SJSA1 (cell line): ENCODE measurements around the gene MAST4. TPM values are rescaled to one million over a fixed set of nuclear protein-coding genes. Genes with fewer than 3 reads are reported as not detected.
"Not testable (repeated sequence)": the region's sequence is repeated elsewhere in the genome, so short reads cannot be mapped to it uniquely, and the experiment has no call there.

ENCODE experiments used
- DNase-seq, 2 experiments: peaks; one replicate each; pipeline ENCODE4 v3.0.0-alpha.2; 2015 to 2020; ENCODE audit warnings: low spot score in 2 of 2, low read depth in 1 of 2
- H3K27ac ChIP-seq: fragments of 250-450 bp; sonication (Bioruptor Pico); 2 replicates; pipeline ENCODE4 v1.5.1; 2020; ENCODE audit warnings: mild to moderate bottlenecking, moderate library complexity
- H3K27me3 ChIP-seq: fragments of 250-450 bp; sonication (Bioruptor Pico); replicated peaks from 2 replicates; pipeline ENCODE4 v1.5.1; 2020; ENCODE audit warnings: mild to moderate bottlenecking, moderate library complexity
- H3K36me3 ChIP-seq: fragments of 250-450 bp; sonication (Bioruptor Pico); 2 replicates; pipeline ENCODE4 v1.5.1; 2020; ENCODE audit warnings: mild to moderate bottlenecking
- H3K4me1 ChIP-seq: fragments of 250-450 bp; sonication (Bioruptor Pico); replicated peaks from 2 replicates; pipeline ENCODE4 v1.6.1; 2021; ENCODE audit warnings: mild to moderate bottlenecking
- H3K4me3 ChIP-seq: fragments of 250-450 bp; sonication (Bioruptor Pico); 2 replicates; pipeline ENCODE4 v1.5.1; 2020; ENCODE audit warnings: mild to moderate bottlenecking
- H3K9me3 ChIP-seq: fragments of 250-450 bp; sonication (Bioruptor Pico); replicated peaks from 2 replicates; pipeline ENCODE4 v1.5.1; 2020; ENCODE audit warnings: mild to moderate bottlenecking
- total RNA-seq: library from RNA; depleted of rRNA; stranded (reverse); fragments of >200 nt; shearing (Covaris generic); gene quantifications from 2 replicates; pipeline ENCODE4 v1.2.3, GENCODE V29; 2014

The MAST4 gene
- total RNA-seq, 1 experiment from 2014 or later: 2.3 TPM

GRCh38 chr5:66739951-66740350 is 143.8 kb downstream of the MAST4 start:
- Histone ChIP-seq H3K36me3 (no peaks in the 10 kb centered on the region), H3K9me3 (no peaks in the 10 kb centered on the region), H3K27ac (no peak overlapping the region), H3K4me1 (no peaks in the 10 kb centered on the region), H3K4me3 (no peak overlapping the region), H3K27me3 (no peaks in the 10 kb centered on the region)
- DNase-seq: no peak

GRCh38 chr5:66741394-66741793 is 145.2 kb downstream of the MAST4 start:
- no peaks in the 10 kb centered on the region for H3K9me3 ChIP-seq
- no peaks in the 10 kb centered on the region for H3K27me3 ChIP-seq
- H3K4me3 ChIP-seq: no peak overlapping the region
- H3K36me3 ChIP-seq: no peaks in the 10 kb centered on the region
- H3K27ac ChIP-seq: no peak overlapping the region
- no peaks in the 10 kb centered on the region for H3K4me1 ChIP-seq
- DNase-seq: no peak

- H3K4me3 ChIP-seq: no peak overlapping the region
- H3K4me1 ChIP-seq: no peaks in the 10 kb centered on the region
- H3K36me3 ChIP-seq: no peaks in the 10 kb centered on the region
- H3K27ac ChIP-seq: no peak overlapping the region
- no peaks in the 10 kb centered on the region for H3K27me3 ChIP-seq
- no peak for DNase-seq
- H3K9me3 ChIP-seq: no peaks in the 10 kb centered on the region
These were observed 146.1 kb downstream of the MAST4 start for GRCh38 chr5:66742083-66742895.

- no peaks in the 10 kb centered on the region for H3K4me1 ChIP-seq
- no peak for DNase-seq
- H3K4me3 ChIP-seq: no peak overlapping the region
- no peaks in the 10 kb centered on the region for H3K27me3 ChIP-seq
- no peaks in the 10 kb centered on the region for H3K9me3 ChIP-seq
- no peak overlapping the region for H3K27ac ChIP-seq
- H3K36me3 ChIP-seq: no peaks in the 10 kb centered on the region
These were observed 146.7 kb downstream of the MAST4 start for GRCh38 chr5:66742896-66743247.

- no peaks in the 10 kb centered on the region for H3K27me3 ChIP-seq
- H3K36me3 ChIP-seq: no peaks in the 10 kb centered on the region
- DNase-seq: no peak
- H3K4me3 ChIP-seq: no peak overlapping the region
- no peaks in the 10 kb centered on the region for H3K4me1 ChIP-seq
- H3K27ac ChIP-seq: no peak overlapping the region
- H3K9me3 ChIP-seq: no peaks in the 10 kb centered on the region
These were observed 147.2 kb downstream of the MAST4 start for GRCh38 chr5:66743344-66743743.

GRCh38 chr5:66744040-66744439 is 147.8 kb downstream of the MAST4 start:
- no peak for DNase-seq
- Histone ChIP-seq H3K9me3 (no peaks in the 10 kb centered on the region), H3K27ac (no peak overlapping the region)

GRCh38 chr5:66745297-66745696 is 149.1 kb downstream of the MAST4 start:
- Histone ChIP-seq H3K4me1 (no peaks in the 10 kb centered on the region), H3K27ac (no peak overlapping the region), H3K4me3 (no peak overlapping the region), H3K36me3 (no peaks in the 10 kb centered on the region), H3K9me3 (no peaks in the 10 kb centered on the region), H3K27me3 (no peaks in the 10 kb centered on the region)
- DNase-seq: no peak

More at GRCh38 chr5:66744040-66744439, 147.8 kb downstream of the MAST4 start:
- no peaks in the 10 kb centered on the region for H3K36me3 ChIP-seq
- no peak overlapping the region for H3K4me3 ChIP-seq
- no peaks in the 10 kb centered on the region for H3K27me3 ChIP-seq
- no peaks in the 10 kb centered on the region for H3K4me1 ChIP-seq

- no peaks in the 10 kb centered on the region for H3K9me3 ChIP-seq
- DNase-seq: no peak
- no peaks in the 10 kb centered on the region for H3K36me3 ChIP-seq
- H3K4me1 ChIP-seq: no peaks in the 10 kb centered on the region
- no peak overlapping the region for H3K4me3 ChIP-seq
- no peaks in the 10 kb centered on the region for H3K27me3 ChIP-seq
- H3K27ac ChIP-seq: no peak overlapping the region
These were observed 151.4 kb downstream of the MAST4 start for GRCh38 chr5:66747607-66748006.

GRCh38 chr5:66752668-66753067 is 156.5 kb downstream of the MAST4 start:
- not testable (repeated sequence) for H3K27me3 ChIP-seq, H3K9me3 ChIP-seq, H3K4me1 ChIP-seq, H3K27ac ChIP-seq, H3K36me3 ChIP-seq, DNase-seq, H3K4me3 ChIP-seq

GRCh38 chr5:66757219-66757833 is 161.1 kb downstream of the MAST4 start:
- Histone ChIP-seq H3K27me3 (0 out of 2 replicates have a peak, but pooled peaks cover 5% of the 10 kb centered on the region), H3K36me3 (no peaks in the 10 kb centered on the region), H3K9me3 (no peaks in the 10 kb centered on the region), H3K27ac (no peak overlapping the region), H3K4me3 (no peak overlapping the region), H3K4me1 (no peaks in the 10 kb centered on the region)
- peak in 1 of 2 experiments; percentile 9 for DNase-seq

GRCh38 chr5:66757834-66758371 is 161.7 kb downstream of the MAST4 start:
- Histone ChIP-seq H3K36me3 (no peaks in the 10 kb centered on the region), H3K27me3 (0 out of 2 replicates have a peak, but pooled peaks cover 5% of the 10 kb centered on the region), H3K9me3 (no peaks in the 10 kb centered on the region), H3K27ac (no peak overlapping the region), H3K4me1 (no peaks in the 10 kb centered on the region), H3K4me3 (no peak overlapping the region)
- no peak for DNase-seq

- H3K27ac ChIP-seq: no peak overlapping the region
- H3K4me1 ChIP-seq: no peaks in the 10 kb centered on the region
- no peaks in the 10 kb centered on the region for H3K27me3 ChIP-seq
- no peaks in the 10 kb centered on the region for H3K9me3 ChIP-seq
- H3K36me3 ChIP-seq: no peaks in the 10 kb centered on the region
- no peak overlapping the region for H3K4me3 ChIP-seq
- DNase-seq: no peak
These were observed 173.0 kb downstream of the MAST4 start for GRCh38 chr5:66769030-66769733.

GRCh38 chr5:66769839-66770617 is 173.8 kb downstream of the MAST4 start:
- DNase-seq: no peak

More at GRCh38 chr5:66769839-66770617, 173.8 kb downstream of the MAST4 start:
- Histone ChIP-seq H3K27me3 (no peaks in the 10 kb centered on the region), H3K9me3 (no peaks in the 10 kb centered on the region), H3K4me1 (no peaks in the 10 kb centered on the region), H3K27ac (no peak overlapping the region), H3K4me3 (no peak overlapping the region), H3K36me3 (no peaks in the 10 kb centered on the region)
